Cardiac muscle cell (in vitro differentiated cells and primary cell): Measurements from ENCODE around the gene NRXN2. TPM values are rescaled to one million over a fixed set of nuclear protein-coding genes. Genes with fewer than 3 reads are reported as not detected.

ENCODE experiments used
- DNase-seq, 2 donors: peaks; one replicate each; pipeline versions ENCODE4 v3.0.0 to v3.0.0-alpha.2; 2010 to 2017; ENCODE audit warnings: low read depth in 1 of 2, low spot score in 1 of 2
- H3K27ac ChIP-seq: fragments of 200-600 bp; sonication (generic); 2 replicates; pipeline ENCODE4 v1.5.1; 2016
- H3K27me3 ChIP-seq: fragments of 200-600 bp; sonication (generic); 2 replicates; pipeline ENCODE4 v1.6.0; 2016; ENCODE audit warnings: control low read depth
- H3K36me3 ChIP-seq: fragments of 200-600 bp; sonication (generic); 2 replicates; pipeline ENCODE4 v1.5.1; 2016; ENCODE audit warnings: control low read depth
- H3K4me1 ChIP-seq: fragments of 200-600 bp; sonication (generic); 2 replicates; pipeline ENCODE4 v1.8.1; 2017; ENCODE audit warnings: low read depth, mild to moderate bottlenecking, mixed run types
- H3K4me3 ChIP-seq: fragments of 200-600 bp; sonication (generic); 2 replicates; pipeline ENCODE4 v1.5.1; 2016; ENCODE audit warnings: mild to moderate bottlenecking
- H3K9me3 ChIP-seq: fragments of 200-600 bp; sonication (generic); 2 replicates; pipeline ENCODE4 v1.5.1; 2017; ENCODE audit warnings: low read depth, mild to moderate bottlenecking, control low read depth
- CTCF ChIP-seq: IDR thresholded peaks from 2 replicates; pipeline ENCODE4 v1.5.1; 2012; ENCODE audit warnings: low read depth, mild to moderate bottlenecking, low read length
- polyA plus RNA-seq: library from polyadenylated mRNA; unstranded; fragments of >200 nt; fragmentation: Nextera tagmentation; extraction: Ambion mirVana; gene quantifications from 2 replicates; pipeline ENCODE4 v1.2.1, GENCODE V29; 2016
- total RNA-seq: library from RNA; depleted of rRNA; stranded (reverse); fragments of >200 nt; gene quantifications from 2 replicates; pipeline ENCODE4 v1.2.3, GENCODE V29; 2016

Gene NRXN2
- total and polyA plus RNA-seq, 2 experiments from 2014 or later, result 1.2 to 1.3 TPM

GRCh38 chr11:64741375-64742086 lies 18.5 kb upstream of the NRXN2 start:
- DNase-seq, result no peak
- Histone ChIP-seq H3K36me3 (no peaks in the 10 kb centered on the region), H3K9me3 (no peaks in the 10 kb centered on the region), H3K27me3 (peaks cover 30% of the 10 kb centered on the region), H3K4me1 (peaks cover 5% of the 10 kb centered on the region), H3K27ac (no peak overlapping the region), H3K4me3 (no peak overlapping the region)
- TF ChIP-seq CTCF, result no peak

GRCh38 chr11:64739871-64740270 lies 16.9 kb upstream of the NRXN2 start:
- Histone ChIP-seq H3K27ac (no peak overlapping the region), H3K9me3 (no peaks in the 10 kb centered on the region), H3K4me3 (no peak overlapping the region), H3K36me3 (no peaks in the 10 kb centered on the region), H3K4me1 (peaks cover 5% of the 10 kb centered on the region), H3K27me3 (peaks cover 30% of the 10 kb centered on the region)
- TF ChIP-seq CTCF, result no peak
- DNase-seq, result no peak

GRCh38 chr11:64736654-64737053 lies 13.7 kb upstream of the NRXN2 start:
- H3K4me1 ChIP-seq, result no peaks in the 10 kb centered on the region
- peaks cover 19% of the 10 kb centered on the region for H3K27me3 ChIP-seq
- H3K4me3 ChIP-seq, result no peak overlapping the region
- no peak for DNase-seq
- no peaks in the 10 kb centered on the region for H3K36me3 ChIP-seq
- TF ChIP-seq CTCF, result no peak
- H3K9me3 ChIP-seq, result no peaks in the 10 kb centered on the region
- no peak overlapping the region for H3K27ac ChIP-seq

- no peak for TF ChIP-seq CTCF
- Histone ChIP-seq H3K4me3 (no peak overlapping the region), H3K36me3 (no peaks in the 10 kb centered on the region), H3K27me3 (peaks cover 10% of the 10 kb centered on the region), H3K9me3 (no peaks in the 10 kb centered on the region), H3K4me1 (no peaks in the 10 kb centered on the region), H3K27ac (no peak overlapping the region)
- DNase-seq, result no peak
Observed at GRCh38 chr11:64735725-64736259, 12.8 kb upstream of the NRXN2 start.

- no peaks in the 10 kb centered on the region for H3K9me3 ChIP-seq
- H3K4me3 ChIP-seq, result no peak overlapping the region
- H3K27ac ChIP-seq, result no peak overlapping the region
- TF ChIP-seq CTCF, result no peak
- peaks cover 3% of the 10 kb centered on the region for H3K27me3 ChIP-seq
- H3K4me1 ChIP-seq, result no peaks in the 10 kb centered on the region
- no peaks in the 10 kb centered on the region for H3K36me3 ChIP-seq
- no peak for DNase-seq
Observed at GRCh38 chr11:64734811-64735724, 12.1 kb upstream of the NRXN2 start.
